ENCODE data around the gene ZNF827.

- no peak for TF ChIP-seq NFRKB (IDR thresholded peaks at IDR 0.05)
- TF ChIP-seq FOXK2 (IDR thresholded peaks at IDR 0.05) = no peak
- no peak for TF ChIP-seq TARDBP (IDR thresholded peaks at IDR 0.05)
- no peak for TF ChIP-seq ZNF384 (IDR thresholded peaks at IDR 0.05)
- TF ChIP-seq BHLHE40 (IDR thresholded peaks at IDR 0.05; ENCODE audit: borderline replicate concordance) = no peak
- no peak for TF ChIP-seq SP1 (IDR thresholded peaks at IDR 0.05)
- TF ChIP-seq FOXM1 (IDR thresholded peaks at IDR 0.05; ENCODE audit: borderline replicate concordance) = no peak
These were observed 64.7 kb downstream of the ZNF827 start for GRCh38 chr4:145873901-145874300.

All from HEK293T (cell line).